HepG2 (cell line): ENCODE measurements around the gene VPS13D. TPM values are rescaled to one million over a fixed set of nuclear protein-coding genes. Genes with fewer than 3 reads are reported as not detected.

ENCODE experiments used
- ATAC-seq: fragments of 200-7000 bp; cut with Tn5 transposase; 3 replicates; pipeline ENCODE4 v1.9.1; 2020; ENCODE audit warnings: mild to moderate bottlenecking, moderate library complexity
- BruUV-seq: library from RNA; stranded (reverse); fragments of 400-500 nt; replicated peaks from 2 replicates; lab custom pipeline; 2021; lab: Mats Ljungman, UMichigan
- CTCF ChIA-PET: fragments of 300-600 bp; formaldehyde crosslinking; extraction: SDS; loops from one replicate; lab custom pipeline; 2021; ENCODE audit warnings: low total read pairs, inconsistent platforms, low intra/inter-chr PET ratio; lab: Yijun Ruan, JAX
- POLR2A ChIA-PET: fragments of 350-600 bp; sonication (Branson Sonifier 250); formaldehyde crosslinking; loops from one replicate; lab custom pipeline; 2020; ENCODE audit warnings: antibody characterized with exemption, inconsistent platforms; lab: Yijun Ruan, JAX
- DNase-seq: peaks from one replicate; pipeline ENCODE4 v3.0.0-alpha.2; 2015; ENCODE audit warnings: low spot score
- FAIRE-seq: peaks from 3 replicates; lab custom pipeline; 2011; peaks lifted over from hg19 to GRCh38; lab: Jason Lieb, UNC
- H2AFZ ChIP-seq: one replicate; pipeline ENCODE4 v1.6.1; 2011; ENCODE audit warnings: low read length, inconsistent platforms
- H3K27ac ChIP-seq: fragments of 300-600 bp; 3 replicates; pipeline ENCODE4 v1.8.0; 2011; ENCODE audit warnings: mixed run types, mild to moderate bottlenecking, mixed read lengths, low read length, inconsistent platforms; ENCODE audit not compliant: insufficient read depth; ENCODE audit errors: extremely low read length
- H3K27me3 ChIP-seq, 2 experiments: fragments of 200-600 bp in 1 of 2; 2 replicates in 1 of 2; 3 replicates in 1 of 2; pipeline versions ENCODE4 v1.6.0 to v1.8.0; 2011; ENCODE audit warnings: low read length in 2 of 2, mild to moderate bottlenecking in 2 of 2, moderate library complexity in 2 of 2, inconsistent platforms in 1 of 2; ENCODE audit not compliant: insufficient read depth in 2 of 2, control insufficient read depth in 1 of 2
- H3K36me3 ChIP-seq, 2 experiments: fragments of 200-600 bp in 1 of 2; replicated peaks in 1 of 2; 2 replicates in 1 of 2; 3 replicates in 1 of 2; pipeline versions ENCODE4 v1.5.1 to v1.8.0; 2011; ENCODE audit warnings: low read length in 2 of 2, inconsistent platforms in 1 of 2; ENCODE audit not compliant: insufficient read depth in 2 of 2, control insufficient read depth in 1 of 2
- H3K4me1 ChIP-seq: 2 replicates; pipeline ENCODE4 v1.5.1; 2012; ENCODE audit warnings: low read length, inconsistent platforms; ENCODE audit not compliant: insufficient read depth
- H3K4me2 ChIP-seq: 2 replicates; pipeline ENCODE4 v1.6.0; 2011; ENCODE audit warnings: low read depth, low read length, inconsistent platforms
- H3K4me3 ChIP-seq, 3 experiments: fragments of 200-600 bp in 1 of 3; sonication (generic), shearing (Covaris generic) in 1 of 3; replicated peaks in 1 of 3; 2 replicates each; pipeline ENCODE4 v1.5.1; 2011 to 2016; ENCODE audit warnings: low read length in 3 of 3, inconsistent platforms in 2 of 3, low read depth in 2 of 3, mild to moderate bottlenecking in 2 of 3, control low read depth in 1 of 3, mixed read lengths in 1 of 3; ENCODE audit not compliant: insufficient read depth in 1 of 3
- H3K79me2 ChIP-seq: one replicate; pipeline ENCODE4 v1.6.1; 2011; ENCODE audit warnings: low read length, inconsistent platforms; ENCODE audit not compliant: insufficient read depth
- H3K9ac ChIP-seq: 2 replicates; pipeline ENCODE4 v1.6.0; 2011; ENCODE audit warnings: mild to moderate bottlenecking, low read depth, low read length, inconsistent platforms; ENCODE audit not compliant: insufficient read depth
- H3K9me3 ChIP-seq: 2 replicates; pipeline ENCODE4 v1.5.1; 2012; ENCODE audit warnings: mild to moderate bottlenecking, low read length
- H4K20me1 ChIP-seq: 2 replicates; pipeline ENCODE4 v1.6.0; 2011; ENCODE audit warnings: inconsistent platforms, mild to moderate bottlenecking, low read length, moderate library complexity; ENCODE audit not compliant: insufficient read depth
- CAMTA2 ChIP-seq: sonication (generic); formaldehyde crosslinking; IDR thresholded peaks from 2 replicates; pipeline ENCODE4 v1.4.0; 2020; ENCODE audit warnings: mild to moderate bottlenecking, missing genetic modification reagents, borderline replicate concordance
- GZF1 ChIP-seq: sonication (generic); formaldehyde crosslinking; IDR thresholded peaks from 2 replicates; pipeline ENCODE4 v1.5.1; 2020; ENCODE audit warnings: mild to moderate bottlenecking, missing genetic modification reagents
- HNRNPLL ChIP-seq: fragments of 200-400 bp; formaldehyde crosslinking; IDR thresholded peaks from 2 replicates; pipeline ENCODE4 v1.6.1; 2017; ENCODE audit warnings: mild to moderate bottlenecking, low read depth, low read length; ENCODE audit not compliant: poor library complexity, severe bottlenecking
- HOXA3 ChIP-seq: sonication (generic); formaldehyde crosslinking; IDR thresholded peaks from 2 replicates; pipeline ENCODE4 v1.5.0; 2020; ENCODE audit warnings: missing genetic modification reagents
- RBFOX2 ChIP-seq: fragments of 200-400 bp; formaldehyde crosslinking; IDR thresholded peaks from 2 replicates; pipeline ENCODE4 v1.6.1; 2017; ENCODE audit warnings: low read depth, mild to moderate bottlenecking, low read length
- SNAPC4 ChIP-seq: sonication (generic); formaldehyde crosslinking; IDR thresholded peaks from 2 replicates; pipeline ENCODE4 v1.4.0; 2020; ENCODE audit warnings: mild to moderate bottlenecking, missing genetic modification reagents
- YY1 ChIP-seq: IDR thresholded peaks from 2 replicates; pipeline ENCODE4 v1.6.1; 2011; ENCODE audit warnings: low read length, low read depth, moderate library complexity, mild to moderate bottlenecking; ENCODE audit not compliant: insufficient read depth, insufficient replicate concordance
- ZNF136 ChIP-seq: sonication (generic); formaldehyde crosslinking; IDR thresholded peaks from 2 replicates; pipeline ENCODE4 v1.8.1; 2022; ENCODE audit warnings: low read depth, mild to moderate bottlenecking, moderate library complexity, missing genetic modification reagents
- ZNF317 ChIP-seq: sonication (generic); formaldehyde crosslinking; IDR thresholded peaks from 2 replicates; pipeline ENCODE4 v1.5.0; 2020; ENCODE audit warnings: mild to moderate bottlenecking, missing genetic modification reagents
- ZNF350 ChIP-seq: sonication (generic); formaldehyde crosslinking; IDR thresholded peaks from 2 replicates; pipeline ENCODE4 v1.4.0; 2020; ENCODE audit warnings: mild to moderate bottlenecking, low read depth, missing genetic modification reagents, borderline replicate concordance
- ZNF547 ChIP-seq: sonication (generic); formaldehyde crosslinking; IDR thresholded peaks from 2 replicates; pipeline ENCODE4 v1.5.1; 2020; ENCODE audit warnings: mild to moderate bottlenecking, missing genetic modification reagents
- ZNF563 ChIP-seq: sonication (generic); formaldehyde crosslinking; IDR thresholded peaks from 2 replicates; pipeline ENCODE4 v1.8.0; 2022; ENCODE audit warnings: mild to moderate bottlenecking, moderate library complexity, missing genetic modification reagents
- ZNF776 ChIP-seq: sonication (generic); formaldehyde crosslinking; IDR thresholded peaks from 2 replicates; pipeline ENCODE4 v1.4.0; 2020; ENCODE audit warnings: mild to moderate bottlenecking, missing genetic modification reagents
- ZNF788 ChIP-seq: sonication (generic); formaldehyde crosslinking; IDR thresholded peaks from 2 replicates; pipeline ENCODE4 v1.5.0; 2020; ENCODE audit warnings: mild to moderate bottlenecking, missing genetic modification reagents, borderline replicate concordance
- ZNF891 ChIP-seq: sonication (generic); formaldehyde crosslinking; IDR thresholded peaks from 2 replicates; pipeline ENCODE4 v1.5.0; 2020; ENCODE audit warnings: mild to moderate bottlenecking, missing genetic modification reagents
- WGBS: methylation state at CpG from one replicate; pipeline ENCODE4 v1.1.6; 2017; ENCODE audit warnings: low lambda C conversion rate; 5-methylcytosine and 5-hydroxymethylcytosine counted together
- in situ Hi-C: cut with HindIII; loops from 2 replicates; pipeline ENCODE4 v1.10.0; 2017; ENCODE audit warnings: low pct_unique_long_range_greater_than_20kb; ENCODE audit not compliant: extremely low pct_ligation_motif_present
- intact Hi-C: fragments of 100-400 bp; cut with micrococcal nuclease; formaldehyde crosslinking; loops from one replicate; pipeline ENCODE4 v1.10.0; 2022; ENCODE audit not compliant: unreplicated experiment
- polyA plus RNA-seq, 8 experiments: library from polyadenylated mRNA; depleted of rRNA in 3 of 8; stranded (reverse) in 7 of 8; unstranded in 1 of 8; fragments of >200 nt; fragmentation: Illumina TruSeq in 4 of 8; extraction: Trizol in 4 of 8; gene quantifications; 2 replicates each; pipeline versions ENCODE4 v1.2.1 to v1.2.3, GENCODE V29; 2011 to 2016; ENCODE audit warnings: low read depth in 4 of 8, missing spikeins in 1 of 8, mixed read lengths in 1 of 8; ENCODE audit not compliant: insufficient read depth in 1 of 8
- total RNA-seq, 5 experiments: library from RNA; depleted of rRNA; stranded (reverse); fragments of >200 nt; fragmentation: Illumina TruSeq; extraction: Trizol; gene quantifications; 2 replicates each; pipeline ENCODE4 v1.2.3, GENCODE V29; 2016; ENCODE audit warnings: low read depth in 1 of 5
- TF ChIP-seq, protein P1 (sequence below): IDR thresholded peaks from 2 replicates; pipeline ENCODE4 v1.6.1; 2018; ENCODE audit warnings: missing genetic modification reagents
- TF ChIP-seq, protein P2 (sequence below): sonication (generic); formaldehyde crosslinking; IDR thresholded peaks from 2 replicates; pipeline ENCODE4 v1.4.0; 2020; ENCODE audit warnings: mild to moderate bottlenecking, missing genetic modification reagents

Gene VPS13D
- total and polyA plus RNA-seq, 2 of the 13 experiments (the other 11 are each of a cell fraction or from before 2014, with no cell fraction given), result 8.6 to 13.9 TPM

GRCh38 chr1:12527564-12527963 is 297.7 kb downstream of the VPS13D start:
- FAIRE-seq (no peak), ATAC-seq (peak; percentile 1; the same call in 1 of the 3 replicates), DNase-seq (no peak)
- Histone ChIP-seq H3K27me3 (no peaks in the 10 kb centered on the region), H3K9me3 (no peaks in the 10 kb centered on the region), H3K36me3 (no peaks in the 10 kb centered on the region), H3K27ac (peak overlapping the region; percentile 76), H2AFZ (no peak overlapping the region), H3K9ac (0 out of 2 replicates have a peak overlapping the region, but pooled peaks have one; percentile 37), H4K20me1 (no peaks in the 10 kb centered on the region), H3K4me2 (peak overlapping the region; percentile 69), H3K4me1 (peaks cover 97% of the 10 kb centered on the region), H3K4me3 (peak overlapping the region in 1 of 3 experiments; percentile 45; a peak in 1 of 6 replicates), H3K79me2 (no peaks in the 10 kb centered on the region)
- CTCF ChIA-PET, result no interaction called here
- WGBS, result 90% methylated on average over 12 of the region's 16 CpGs
- POLR2A ChIA-PET, result interaction anchor here (1.0 to 9.3 kb wide), 13 partner anchors 9 to 188 kb away, joined by 3 to 220 read pairs (median 6); partner anchors contain the start of gene DHRS3
- no TSS peak for BruUV-seq
- intact Hi-C loops (loop anchor here (5.0 to 10.0 kb wide), 2 partner anchors 95 to 213 kb away; no protein-coding TSS in a partner anchor), in situ Hi-C loops (loop anchor here (5.0 to 10.0 kb wide), 3 partner anchors 50 to 123 kb away; partner anchors contain the start of gene DHRS3)
- TF ChIP-seq, protein P1, sequence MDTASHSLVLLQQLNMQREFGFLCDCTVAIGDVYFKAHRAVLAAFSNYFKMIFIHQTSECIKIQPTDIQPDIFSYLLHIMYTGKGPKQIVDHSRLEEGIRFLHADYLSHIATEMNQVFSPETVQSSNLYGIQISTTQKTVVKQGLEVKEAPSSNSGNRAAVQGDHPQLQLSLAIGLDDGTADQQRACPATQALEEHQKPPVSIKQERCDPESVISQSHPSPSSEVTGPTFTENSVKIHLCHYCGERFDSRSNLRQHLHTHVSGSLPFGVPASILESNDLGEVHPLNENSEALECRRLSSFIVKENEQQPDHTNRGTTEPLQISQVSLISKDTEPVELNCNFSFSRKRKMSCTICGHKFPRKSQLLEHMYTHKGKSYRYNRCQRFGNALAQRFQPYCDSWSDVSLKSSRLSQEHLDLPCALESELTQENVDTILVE (CRISPR knock-in tag), result no peak
- TF ChIP-seq ZNF547 (CRISPR knock-in tag) (peak; percentile 29; the same call in 1 of the 2 replicates), RBFOX2 (peak; percentile 69), ZNF350 (CRISPR knock-in tag) (no peak), ZNF891 (CRISPR knock-in tag) (peak; percentile 61; the same call in 1 of the 2 replicates), ZNF563 (CRISPR knock-in tag) (no peak), SNAPC4 (CRISPR knock-in tag) (peak; percentile 40; the same call in 1 of the 2 replicates), HNRNPLL (peak; percentile 11), GZF1 (no peak), HOXA3 (CRISPR knock-in tag) (0 out of 2 replicates have a peak, but pooled peaks have one; percentile 13), CAMTA2 (0 out of 2 replicates have a peak, but pooled peaks have one; percentile 9), ZNF776 (CRISPR knock-in tag) (0 out of 2 replicates have a peak, but pooled peaks have one; percentile 16), ZNF788 (CRISPR knock-in tag) (0 out of 2 replicates have a peak, but pooled peaks have one; percentile 11), ZNF317 (CRISPR knock-in tag) (no peak), ZNF136 (CRISPR knock-in tag) (peak; percentile 29; the same call in 1 of the 2 replicates), YY1 (peak; percentile 22)
- TF ChIP-seq, protein P2, sequence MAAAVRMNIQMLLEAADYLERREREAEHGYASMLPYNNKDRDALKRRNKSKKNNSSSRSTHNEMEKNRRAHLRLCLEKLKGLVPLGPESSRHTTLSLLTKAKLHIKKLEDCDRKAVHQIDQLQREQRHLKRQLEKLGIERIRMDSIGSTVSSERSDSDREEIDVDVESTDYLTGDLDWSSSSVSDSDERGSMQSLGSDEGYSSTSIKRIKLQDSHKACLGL (CRISPR knock-in tag), result 0 out of 2 replicates have a peak, but pooled peaks have one; percentile 4
